ENCODE measurements around the gene CRX.
"Not testable (repeated sequence)": the region's sequence is repeated elsewhere in the genome, so short reads cannot be mapped to it uniquely, and the experiment has no call there.

The CRX gene

DNA sequence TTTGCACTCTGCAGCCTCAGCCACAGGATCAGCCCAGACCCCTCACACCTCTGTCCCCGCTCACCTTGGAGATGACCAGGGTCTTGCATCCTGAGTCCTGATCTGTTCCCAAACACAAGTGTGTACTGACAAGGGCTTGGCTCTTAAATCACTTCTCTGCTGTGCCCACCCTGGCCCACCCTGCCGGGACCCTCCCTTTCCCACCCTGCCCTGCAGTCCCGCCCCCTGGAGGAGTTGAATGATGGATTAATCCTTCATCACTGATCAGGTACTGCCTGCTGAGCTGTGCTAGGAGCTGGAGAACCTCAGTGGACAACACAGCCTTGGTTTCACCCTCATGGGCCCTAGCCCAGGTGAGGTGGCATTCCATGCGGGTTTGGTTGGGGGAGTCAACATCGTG is 17.3 kb upstream of the CRX start, which contains the start of gene TPRX1:
Gene TPRX1, minus strand, starts transcription at position 101 of the 400 bp plus-strand sequence. Its CDS starts 12 bp downstream, at position 89.
- DNase-seq = not testable (repeated sequence)

DNA sequence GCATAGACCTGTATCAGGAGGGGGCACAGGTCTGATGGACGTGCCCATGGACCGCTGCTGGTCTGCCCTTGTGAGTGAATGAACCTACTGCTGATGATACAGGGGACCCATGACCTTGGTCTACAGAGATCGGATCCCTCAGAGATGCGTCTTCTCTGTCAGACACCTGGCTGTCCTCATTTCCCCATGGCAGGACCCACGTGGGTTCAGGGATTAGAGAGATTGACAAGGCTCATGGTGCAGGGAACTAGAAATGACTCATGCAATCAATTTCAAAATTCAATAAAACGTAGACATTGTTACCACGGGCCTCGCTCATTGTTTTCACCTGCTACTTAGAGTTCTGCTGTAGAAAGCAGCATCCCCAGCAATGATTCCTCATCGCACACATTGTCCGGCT is 16.4 kb upstream of the CRX start:
- DNase-seq = no peak

- DNase-seq = no peak
Measured at GRCh38 chr19:47806435-47806834, 15.3 kb upstream of the CRX start.

DNA sequence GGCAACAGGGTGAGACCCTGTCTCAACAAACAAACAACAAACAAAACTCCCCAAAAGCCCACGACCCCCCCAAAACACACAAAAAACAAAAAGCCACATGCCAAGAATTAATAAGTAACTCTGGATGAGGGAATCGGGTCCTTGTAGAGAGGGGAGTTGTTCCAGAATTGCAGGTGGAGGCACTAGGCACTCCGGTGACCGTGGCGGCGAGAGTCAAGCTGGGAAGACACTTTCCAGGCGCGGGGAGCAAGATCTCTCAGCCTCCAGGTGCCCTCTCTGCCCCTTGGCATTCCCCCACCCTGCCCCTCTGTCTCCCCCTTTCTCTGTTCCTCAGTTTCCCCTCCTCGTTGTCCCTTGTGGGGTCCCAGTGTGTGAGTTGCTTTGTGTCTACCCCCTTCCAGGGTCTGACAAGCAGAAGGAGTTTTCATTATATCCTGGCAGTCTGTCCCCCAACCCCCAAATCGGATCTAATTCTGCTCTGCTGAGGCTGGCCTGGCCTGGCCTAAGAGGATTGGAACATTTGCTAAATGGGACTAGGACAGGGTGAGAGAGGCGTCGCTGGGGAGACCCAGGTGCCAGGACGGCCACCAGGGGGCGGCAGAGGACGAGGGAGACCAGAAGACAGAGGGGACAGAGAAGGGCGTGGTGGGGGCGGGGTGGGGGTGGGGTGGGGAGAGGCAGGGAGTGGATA is 8.3 kb upstream of the CRX start:
- DNase-seq = peak; percentile 85 to 88

- DNase-seq = no peak
Measured at GRCh38 chr19:47813995-47814328, 7.8 kb upstream of the CRX start.

GRCh38 chr19:47816270-47816669 is 5.5 kb upstream of the CRX start:
- DNase-seq = not testable (repeated sequence)

- DNase-seq = not testable (repeated sequence)
Measured at GRCh38 chr19:47818221-47818620, 3.5 kb upstream of the CRX start.

- DNase-seq = no peak
Measured at GRCh38 chr19:47819858-47820257, 1.9 kb upstream of the CRX start.

GRCh38 chr19:47820410-47820809 is 1.3 kb upstream of the CRX start:
- no peak for DNase-seq

GRCh38 chr19:47824396-47824795 is 2.7 kb downstream of the CRX start:
- DNase-seq = no peak

DNA sequence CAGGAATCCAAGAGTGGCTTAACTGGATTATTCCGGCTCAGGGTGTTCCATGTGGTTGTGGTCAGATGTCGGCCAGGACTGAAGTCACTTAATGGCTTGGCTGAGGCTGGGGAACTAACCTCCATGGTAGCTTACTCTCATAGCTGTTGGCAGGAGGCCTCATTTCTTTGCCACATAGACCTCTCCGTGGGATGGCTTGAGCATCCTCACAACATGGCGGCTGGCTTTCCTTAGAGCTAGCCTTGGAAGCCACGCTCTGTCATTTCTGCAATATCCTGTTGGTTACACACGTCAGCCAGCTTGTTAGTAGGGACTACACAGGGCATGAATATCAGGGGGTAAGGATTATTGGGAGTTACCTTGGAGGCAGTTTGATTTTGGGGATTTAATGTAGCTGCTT is 5.1 kb downstream of the CRX start:
- DNase-seq = no peak

DNA sequence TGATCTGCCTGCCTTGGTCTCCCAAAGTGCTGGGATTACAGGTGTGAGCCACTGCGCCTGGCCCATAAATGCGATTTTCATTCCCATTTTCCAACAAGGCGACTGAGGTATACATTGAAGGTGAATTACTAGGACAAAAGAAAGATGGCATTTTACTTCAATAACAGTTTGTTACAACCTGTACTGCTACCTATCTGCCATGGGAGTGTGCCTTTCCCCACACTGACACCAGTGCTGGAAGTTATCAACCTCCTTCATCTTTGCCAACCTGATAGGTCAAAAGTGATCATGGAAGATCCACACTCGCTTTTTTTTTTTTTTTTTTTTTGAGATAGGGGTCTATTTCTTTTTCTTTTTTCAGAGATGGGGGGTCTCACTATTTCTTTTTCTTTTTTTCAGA is 11.0 kb downstream of the CRX start:
- no peak for DNase-seq

DNA sequence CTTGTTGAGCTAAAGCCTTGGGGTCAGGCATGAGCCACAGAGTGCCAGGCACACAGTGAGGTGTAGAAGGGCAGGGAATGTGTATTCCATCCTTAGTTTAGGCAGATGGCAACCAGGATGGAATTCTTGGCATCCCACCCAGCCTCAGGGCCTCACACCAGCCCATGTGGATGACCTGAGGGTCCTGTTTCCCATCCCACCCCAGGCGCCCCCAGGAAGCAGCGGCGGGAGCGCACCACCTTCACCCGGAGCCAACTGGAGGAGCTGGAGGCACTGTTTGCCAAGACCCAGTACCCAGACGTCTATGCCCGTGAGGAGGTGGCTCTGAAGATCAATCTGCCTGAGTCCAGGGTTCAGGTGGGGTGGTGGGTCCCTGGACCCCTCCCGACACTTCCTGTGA is 14.3 kb downstream of the CRX start:
- DNase-seq = no peak

GRCh38 chr19:47839411-47839810 is 17.7 kb downstream of the CRX start:
- no peak for DNase-seq

GRCh38 chr19:47839913-47840312 is 18.2 kb downstream of the CRX start:
- no peak for DNase-seq

- no peak for DNase-seq
Measured at GRCh38 chr19:47842941-47843340, 21.2 kb downstream of the CRX start.

DNA sequence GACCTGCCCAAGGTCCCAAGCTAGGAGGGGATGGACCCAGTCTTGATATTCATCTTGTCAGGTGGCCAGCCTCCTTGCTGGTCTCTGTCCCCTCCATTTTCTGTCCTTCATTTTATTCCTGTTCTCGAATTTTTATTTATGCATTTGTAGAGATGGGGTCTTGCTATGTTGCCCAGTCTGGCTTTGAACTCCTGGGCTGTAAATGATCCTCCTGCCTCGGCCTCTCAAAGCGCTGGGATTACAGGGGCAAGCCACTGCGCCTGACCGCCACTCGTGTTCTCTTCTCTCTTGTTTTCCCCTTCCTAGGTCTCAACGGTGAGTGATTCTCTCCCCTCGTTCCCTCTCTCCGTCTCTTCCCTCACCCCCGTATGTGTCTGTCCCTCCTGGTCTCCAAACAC is 26.7 kb downstream of the CRX start:
- DNase-seq = no peak

- DNase-seq = peak; percentile 42 to 63
Measured at GRCh38 chr19:47848823-47849473, 27.2 kb downstream of the CRX start.

- DNase-seq = no peak
Measured at GRCh38 chr19:47853003-47853402, 31.3 kb downstream of the CRX start.

- DNase-seq = no peak
Measured at GRCh38 chr19:47854459-47854858, 32.7 kb downstream of the CRX start.

DNA sequence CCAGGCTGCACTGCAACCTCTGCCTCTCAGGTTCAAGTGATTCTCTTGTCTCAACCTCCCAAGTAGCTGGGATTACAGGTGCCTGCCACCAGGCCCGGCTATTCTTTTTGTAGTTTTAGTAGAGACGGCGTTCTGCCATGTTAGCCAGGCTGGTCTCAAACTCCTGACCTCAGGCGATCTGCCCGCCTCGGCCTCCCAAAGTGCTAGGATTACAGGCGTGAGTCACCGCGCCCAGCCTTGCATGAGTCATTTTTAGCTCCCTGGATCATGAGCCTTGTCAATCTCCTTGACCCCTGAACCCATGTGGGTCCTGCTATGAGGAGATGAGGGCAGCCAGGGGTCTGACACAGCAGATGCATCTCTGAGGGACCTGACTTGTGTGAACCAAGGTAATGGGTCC is 36.5 kb downstream of the CRX start:
- DNase-seq = not testable (repeated sequence)

GRCh38 chr19:47858646-47859285 is 37.0 kb downstream of the CRX start, which contains the start of gene TPRX2:
TPRX2 (plus strand) TSS chr19:47859235; CDS start chr19:47859247, 12 bp downstream.
- DNase-seq = not testable (repeated sequence)

DNA sequence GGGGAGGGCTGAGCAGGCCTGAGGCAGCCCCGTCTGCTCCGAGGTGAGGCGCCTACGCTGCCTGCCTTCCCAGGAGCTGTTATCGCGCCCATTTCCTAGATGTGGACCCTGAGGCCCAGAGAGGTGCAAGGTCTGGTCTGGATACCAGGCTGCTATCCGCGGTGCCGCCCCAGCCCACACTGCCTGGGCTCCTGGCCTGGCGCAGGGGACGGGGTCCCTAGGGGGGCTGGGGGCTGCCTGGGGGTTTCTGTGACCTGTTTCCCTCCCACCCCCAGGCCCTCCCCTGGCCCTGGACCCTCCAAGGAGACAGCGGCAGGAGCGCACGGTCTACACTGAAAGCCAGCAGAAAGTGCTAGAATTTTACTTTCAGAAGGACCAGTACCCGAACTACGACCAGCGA is 38.1 kb downstream of the CRX start:
- DNase-seq = not testable (repeated sequence)

All from stimulated activated CD4-positive, alpha-beta T cell treated with anti-CD3 and anti-CD28 coated beads, Interleukin-2, amount 100 ng/mL, for 24 hours (primary cell).